GM19395 (cell line): ENCODE data around the gene GRIPAP1.
"Not testable (repeated sequence)": the region's sequence is repeated elsewhere in the genome, so short reads cannot be mapped to it uniquely, and the experiment has no call there.

Experiments
- ATAC-seq: cut with Tn5 transposase; IDR thresholded peaks from one replicate; pipeline ENCODE4 v1.9.1; 2021; ENCODE audit warnings: mild to moderate bottlenecking, moderate library complexity; ENCODE audit not compliant: unreplicated experiment

Gene GRIPAP1

DNA sequence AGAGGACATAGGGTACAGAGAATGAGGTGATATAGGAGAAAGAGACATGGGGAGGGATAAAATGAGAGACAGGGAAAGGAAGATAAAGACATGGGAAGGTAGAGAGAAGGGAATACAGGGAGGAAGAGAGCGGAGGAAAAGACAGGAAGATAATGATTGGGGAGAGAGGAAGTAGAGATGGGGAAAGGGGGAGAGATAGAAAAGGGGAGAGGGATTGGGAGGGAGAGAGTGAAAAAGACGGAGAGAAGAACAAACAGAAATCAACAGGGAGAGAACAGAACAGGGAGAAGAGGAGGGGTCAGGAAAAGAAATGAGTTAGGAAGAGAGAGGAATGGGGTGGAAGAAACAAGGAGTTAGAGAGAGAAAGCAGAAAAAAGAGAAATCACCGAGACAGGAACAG is 4.6 kb downstream of the GRIPAP1 start:
- ATAC-seq, result no peak

DNA sequence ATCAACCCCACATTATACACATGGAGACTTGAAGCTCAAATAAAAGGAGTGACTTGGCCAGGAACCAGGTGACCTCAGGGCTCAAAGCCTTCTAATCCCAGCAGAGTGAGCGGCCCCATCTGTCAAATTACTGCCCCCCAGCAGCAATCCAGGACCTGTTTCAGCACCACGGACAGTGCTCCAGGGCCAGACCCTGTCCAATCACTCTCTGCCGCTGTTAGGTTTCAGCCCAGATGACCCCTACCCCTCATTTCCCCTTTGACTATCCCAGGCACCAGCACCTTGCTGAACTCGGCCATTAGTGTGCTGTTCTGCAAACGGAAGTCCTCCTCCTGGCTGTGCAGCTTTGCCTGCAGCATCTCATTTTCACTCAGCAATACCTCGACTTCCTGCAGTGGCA is 5.1 kb downstream of the GRIPAP1 start:
- ATAC-seq, result no peak

DNA sequence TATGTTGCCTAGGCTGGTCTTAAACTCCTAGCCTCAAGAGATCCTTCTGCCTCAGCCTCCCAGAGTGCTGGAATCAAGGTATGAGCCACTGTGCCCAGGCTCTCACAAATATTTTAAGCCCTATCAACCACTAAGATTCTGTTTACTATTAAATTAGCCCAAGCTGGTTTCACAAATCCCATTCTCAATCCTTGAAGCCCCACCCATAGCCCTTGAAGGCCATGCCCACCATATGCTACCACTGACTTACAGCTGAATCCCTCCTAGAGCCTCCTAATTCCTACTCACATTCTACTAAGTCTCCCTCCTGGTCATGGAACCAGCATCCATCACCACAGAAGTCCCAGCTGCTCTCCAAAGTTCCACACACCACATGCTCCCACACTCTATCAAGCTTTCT is 9.7 kb downstream of the GRIPAP1 start:
- ATAC-seq, result no peak

DNA sequence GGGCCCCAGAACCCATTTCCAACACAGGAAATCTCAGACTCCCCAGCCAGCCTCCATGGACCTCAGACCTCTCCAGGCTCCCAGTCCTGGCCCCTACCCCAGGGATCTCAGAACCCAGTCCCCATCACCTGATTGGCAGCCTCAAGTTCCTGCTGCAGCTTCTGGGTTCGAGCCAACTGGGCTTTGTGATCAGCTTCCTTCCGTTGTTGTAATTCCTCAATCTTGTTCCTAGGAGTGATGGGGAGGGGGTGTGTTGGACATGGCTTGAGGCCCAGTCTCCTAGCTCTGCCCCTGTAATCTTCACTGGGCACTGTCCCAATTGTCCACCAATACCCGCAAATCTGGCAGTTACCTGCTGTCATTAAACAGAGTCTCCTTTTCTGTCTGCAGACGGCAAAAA is 12.6 kb downstream of the GRIPAP1 start:
- no peak for ATAC-seq

DNA sequence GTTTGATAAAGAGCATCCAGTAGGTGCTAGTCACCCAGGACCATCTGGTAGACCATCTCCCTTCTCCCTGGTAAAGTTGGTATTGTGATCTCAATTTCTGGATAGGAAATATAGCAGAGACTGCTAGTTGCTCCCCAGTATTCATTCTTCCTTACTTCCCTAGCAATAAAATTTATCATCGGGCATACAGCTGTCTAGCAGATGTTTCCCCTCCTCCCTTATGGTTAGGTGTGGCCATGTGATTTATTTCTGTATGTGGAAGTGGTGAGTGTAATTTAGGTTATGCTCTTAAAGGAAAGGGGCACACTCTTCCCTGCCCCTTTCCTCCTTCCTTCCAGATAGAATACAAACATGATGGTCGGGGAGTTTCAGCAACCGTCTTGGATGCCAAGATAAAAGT is 18.2 kb downstream of the GRIPAP1 start:
- ATAC-seq, result no peak

DNA sequence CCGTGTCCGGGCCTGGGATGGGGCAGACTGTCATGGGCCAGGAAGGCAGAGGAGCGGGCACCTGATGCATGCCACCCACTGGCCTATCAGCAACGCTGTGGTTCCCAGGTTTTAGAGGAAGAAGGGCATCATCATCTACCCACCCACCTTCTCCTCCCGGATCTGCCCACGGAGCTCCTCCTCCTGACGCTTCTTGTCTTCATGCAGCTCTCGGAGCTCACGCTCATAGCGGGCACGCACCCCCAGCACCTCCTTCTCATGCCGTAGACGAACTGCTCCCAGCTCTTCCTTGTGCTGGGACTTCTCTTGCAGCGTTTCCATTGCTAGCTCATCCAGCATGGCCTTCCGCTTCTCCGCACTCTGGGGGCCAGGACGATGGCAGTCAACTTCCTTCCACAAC is 19.0 kb downstream of the GRIPAP1 start:
- ATAC-seq, result no peak

DNA sequence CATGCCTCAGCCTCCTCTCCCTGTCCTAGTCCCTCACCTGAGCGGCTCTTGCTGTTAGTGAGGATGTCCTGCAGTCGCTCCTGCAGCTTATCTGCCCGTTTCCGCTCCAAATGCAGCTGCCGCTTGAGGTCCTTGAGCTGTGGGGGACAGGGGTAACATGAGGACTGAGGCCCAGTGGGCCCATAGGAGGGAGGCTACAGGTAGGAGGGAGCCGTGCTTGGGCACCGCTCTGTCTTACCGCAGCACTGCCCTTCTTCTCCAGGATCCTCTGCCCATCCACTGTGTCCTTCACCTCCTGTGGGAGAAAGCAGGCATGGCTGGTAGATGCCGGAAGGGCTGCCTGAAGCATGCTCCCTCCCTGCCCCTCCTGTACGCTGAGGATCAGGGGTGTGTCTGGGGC is 20.9 kb downstream of the GRIPAP1 start:
- ATAC-seq, result no peak

DNA sequence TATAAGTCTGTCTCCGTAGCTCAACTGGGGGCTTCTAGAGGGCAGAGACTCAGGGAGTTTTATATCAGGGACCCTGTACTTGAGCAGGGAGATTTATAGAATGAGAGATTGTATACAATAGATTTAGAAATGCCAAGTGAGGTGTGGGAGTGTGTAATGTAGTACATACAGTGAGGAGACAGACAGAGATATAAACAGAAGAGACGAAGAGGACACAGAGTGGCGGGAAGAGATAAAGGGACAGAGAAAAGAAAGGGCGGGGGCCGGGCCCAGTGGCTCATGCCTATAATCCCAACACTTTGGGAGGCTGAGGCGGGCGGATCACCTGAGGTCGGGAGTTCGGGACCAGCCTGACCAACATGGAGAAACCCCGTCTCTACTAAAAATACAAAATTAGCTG is 21.7 kb downstream of the GRIPAP1 start:
- not testable (repeated sequence) for ATAC-seq

DNA sequence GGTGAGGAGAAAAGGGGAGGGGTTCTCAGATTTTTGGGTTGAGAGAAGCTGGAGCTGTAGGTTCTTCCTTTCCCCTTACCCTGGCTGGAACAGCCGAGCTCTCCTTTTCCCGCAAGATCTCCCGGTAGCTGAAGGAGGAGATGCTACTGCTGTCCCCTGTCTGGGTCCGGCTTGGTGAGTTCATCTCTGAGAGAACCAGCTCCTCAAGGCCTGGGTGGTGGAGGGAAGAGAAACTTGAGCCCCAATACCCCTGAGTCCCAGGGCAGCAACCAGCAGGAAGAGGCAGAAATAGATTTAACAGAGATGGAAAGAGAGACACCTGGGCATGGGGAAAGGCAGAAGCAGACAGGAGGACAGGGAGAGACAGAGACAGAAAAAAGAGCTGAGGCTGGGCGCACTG is 23.8 kb downstream of the GRIPAP1 start:
- no peak for ATAC-seq

DNA sequence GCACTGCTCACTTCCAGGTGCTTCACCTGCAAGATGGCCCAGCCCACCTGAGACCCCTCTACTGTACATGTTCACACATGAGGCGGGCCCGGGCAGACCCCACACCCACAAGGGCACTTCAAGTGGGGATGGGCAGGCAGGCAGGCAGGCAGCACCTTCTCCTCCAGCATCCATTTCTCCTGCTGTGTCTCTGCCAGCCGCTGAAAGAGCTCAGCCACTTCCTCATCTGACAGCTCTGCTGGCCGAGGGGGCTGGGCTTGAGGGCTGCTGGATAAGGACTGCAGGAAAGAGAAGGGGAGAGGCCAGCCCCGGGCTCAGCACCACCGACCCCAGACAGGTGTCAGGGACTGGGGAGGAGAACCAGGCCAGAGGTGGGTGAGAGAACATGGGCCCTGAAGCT is 26.0 kb downstream of the GRIPAP1 start:
- no peak for ATAC-seq

DNA sequence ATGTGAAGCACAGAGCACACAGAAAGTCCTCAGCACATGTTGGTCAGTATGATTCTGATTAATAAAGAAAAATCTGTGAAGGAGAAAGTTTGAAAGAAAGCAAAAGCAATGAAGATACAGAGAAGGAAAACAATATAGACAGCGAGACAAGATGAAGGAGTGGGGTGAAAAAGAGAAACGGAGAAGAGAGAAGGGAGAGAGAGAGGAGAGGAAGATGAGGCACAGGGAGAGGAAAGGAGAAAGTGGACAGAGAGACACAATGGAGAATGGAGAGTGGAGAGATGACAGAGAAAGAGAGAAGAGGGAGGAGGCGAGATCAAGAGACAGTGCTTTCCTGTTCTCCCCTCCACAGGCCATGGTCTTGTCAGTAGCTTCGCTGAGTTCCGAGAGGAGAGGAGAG is 26.5 kb downstream of the GRIPAP1 start:
- ATAC-seq, result no peak

DNA sequence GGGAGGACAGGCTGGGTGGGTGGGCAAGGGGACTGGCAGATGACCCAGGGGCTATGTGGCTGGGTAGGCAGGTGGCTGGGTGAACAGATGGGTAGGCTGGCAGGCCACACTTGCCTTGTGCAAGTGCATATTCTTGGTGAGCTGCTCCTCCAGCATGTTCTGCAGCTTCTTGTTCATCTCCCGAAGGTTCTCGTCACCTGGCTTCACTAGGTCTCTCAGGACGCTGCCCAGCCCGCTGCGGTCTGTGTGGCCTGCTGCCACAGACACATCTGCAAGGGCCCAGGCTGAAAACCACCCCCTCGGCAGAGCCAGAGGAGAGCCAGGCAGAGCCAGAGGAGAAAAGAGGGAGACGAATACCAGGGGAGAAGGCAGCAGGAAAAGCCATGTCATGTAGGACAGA is 27.0 kb downstream of the GRIPAP1 start:
- ATAC-seq, result no peak

DNA sequence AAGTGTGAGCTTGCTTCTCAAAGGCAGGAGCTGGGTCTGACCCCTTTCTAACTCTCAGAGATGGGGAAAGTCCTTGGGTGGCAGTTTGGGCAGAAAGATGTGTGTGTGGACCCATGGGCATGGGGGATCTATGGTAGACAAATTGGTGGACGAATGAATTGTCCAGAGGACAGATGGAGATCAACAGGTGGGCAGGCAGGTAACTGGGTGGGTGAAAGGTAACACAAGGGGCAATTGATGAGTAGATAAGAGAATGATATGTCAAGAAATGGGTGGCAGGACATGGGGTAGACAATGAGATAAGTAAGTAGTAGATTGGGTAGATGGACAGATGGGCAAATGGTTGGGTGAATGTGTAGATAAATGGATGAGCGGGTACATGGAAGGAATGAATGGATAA is 27.5 kb downstream of the GRIPAP1 start:
- no peak for ATAC-seq

DNA sequence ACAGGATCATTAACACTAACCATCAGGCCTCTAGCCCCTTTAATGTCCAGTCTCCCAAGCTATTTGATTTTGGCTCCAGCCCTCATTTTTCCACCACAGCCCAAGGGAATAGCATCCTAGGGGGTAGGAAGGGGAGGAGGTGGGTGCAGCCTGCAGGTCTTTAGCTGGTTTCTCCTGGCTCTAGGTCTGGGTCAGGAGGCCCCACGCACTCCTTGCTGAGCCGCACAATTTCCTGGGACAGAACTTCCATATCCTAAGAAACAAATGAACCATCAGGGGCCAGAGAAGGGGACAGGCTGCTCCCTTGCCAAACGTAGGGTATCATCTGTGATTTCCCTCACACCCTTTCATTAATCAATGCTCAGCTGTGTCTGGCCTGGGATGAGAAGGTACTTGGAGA is 28.0 kb downstream of the GRIPAP1 start:
- no peak for ATAC-seq

DNA sequence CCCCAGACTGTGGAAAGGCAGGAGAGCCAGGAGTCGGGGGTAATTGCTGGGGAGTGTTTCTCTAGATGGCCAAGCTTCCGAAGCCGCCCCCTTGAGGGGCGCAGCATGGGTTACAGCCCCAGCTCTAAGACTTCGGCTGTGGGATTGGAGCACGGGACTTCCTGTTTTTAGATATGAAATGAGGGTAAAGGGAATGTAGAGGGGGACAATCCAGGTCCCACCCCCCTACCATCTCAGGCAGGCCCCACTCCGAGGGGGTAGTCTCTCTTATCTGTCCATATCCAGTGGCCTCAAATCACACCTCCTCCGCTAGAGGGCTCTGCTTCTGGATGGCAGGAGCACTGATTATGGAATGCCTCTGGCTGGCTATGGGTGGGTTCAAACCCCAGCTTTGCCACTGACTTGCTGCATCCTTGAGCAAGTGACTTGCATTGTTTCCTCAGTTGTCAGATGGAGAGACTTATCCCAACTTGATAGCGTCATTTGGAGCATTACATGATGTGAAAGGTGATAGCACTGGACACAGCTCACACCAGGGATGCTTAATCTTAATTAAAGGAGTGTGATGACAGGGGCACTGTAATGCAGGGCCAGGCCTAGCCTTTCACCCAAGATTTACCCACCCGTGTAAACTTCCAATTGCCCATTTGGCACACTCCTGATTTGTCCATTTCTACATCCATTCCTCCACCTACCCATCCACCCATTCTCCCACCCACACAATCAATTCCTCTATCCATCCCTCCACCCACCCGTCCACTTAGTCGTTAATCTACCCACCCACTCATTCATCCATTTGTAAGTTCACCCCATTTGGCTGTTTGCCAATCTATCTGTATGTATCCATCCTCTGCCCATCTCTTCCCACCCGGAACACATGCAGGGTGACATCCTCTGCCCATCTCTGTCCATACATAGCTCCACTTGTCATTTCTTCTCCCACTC is 29.6 kb downstream of the GRIPAP1 start:
- peak; percentile 50 for ATAC-seq

DNA sequence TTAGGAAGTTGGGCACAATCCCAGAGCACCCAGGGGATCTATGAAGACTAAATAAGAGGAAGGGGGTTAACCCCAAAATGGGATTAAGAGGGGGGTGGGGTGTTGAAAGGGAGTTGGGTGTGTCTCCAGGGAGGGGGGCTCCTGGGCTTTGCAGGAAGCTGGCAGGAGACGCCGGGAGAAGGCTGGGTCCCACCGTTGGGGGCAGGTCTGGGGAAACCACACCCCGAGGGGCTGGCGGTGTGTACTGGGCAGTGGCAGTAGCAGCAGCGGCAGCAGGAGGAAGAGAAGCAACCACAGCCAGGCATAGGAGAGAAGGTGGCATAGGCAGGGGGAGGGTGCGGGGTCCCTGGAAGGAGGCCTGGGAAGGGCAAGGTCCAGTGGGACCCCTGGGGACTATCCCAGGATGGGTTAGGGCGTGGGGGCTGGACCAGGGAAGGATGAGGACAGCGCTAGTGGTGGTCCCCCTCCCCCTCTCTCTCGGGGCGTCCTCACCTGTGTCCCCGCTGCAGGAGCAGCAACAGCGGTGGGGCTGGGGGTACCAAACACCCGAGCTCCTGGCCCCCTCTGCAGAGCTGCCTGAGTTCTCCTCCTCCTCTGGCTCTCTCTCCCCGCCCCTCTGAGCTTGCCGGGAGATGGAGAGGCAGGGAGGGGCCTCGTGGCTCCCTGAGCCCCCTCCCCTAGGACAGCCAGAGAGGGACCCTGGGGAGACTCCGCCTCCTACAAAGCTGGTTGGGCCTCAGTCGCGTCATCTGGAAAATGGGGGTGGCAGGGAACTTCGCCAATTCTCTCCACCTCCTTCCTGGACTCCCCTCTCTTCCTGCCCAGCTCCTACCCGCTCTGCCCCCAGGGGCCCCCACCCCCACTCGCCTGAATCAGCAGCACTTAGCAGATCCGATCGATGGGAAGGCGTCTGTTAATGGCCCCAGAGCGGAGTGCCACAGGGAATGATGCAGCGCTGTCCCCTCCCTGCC is 30.5 kb downstream of the GRIPAP1 start, which contains the start of gene KCND1:
Gene KCND1, minus strand, starts transcription at position 596 of the 971 bp plus-strand sequence. CDS start 1,573 bp downstream, outside the sequence.
- ATAC-seq, result no peak

DNA sequence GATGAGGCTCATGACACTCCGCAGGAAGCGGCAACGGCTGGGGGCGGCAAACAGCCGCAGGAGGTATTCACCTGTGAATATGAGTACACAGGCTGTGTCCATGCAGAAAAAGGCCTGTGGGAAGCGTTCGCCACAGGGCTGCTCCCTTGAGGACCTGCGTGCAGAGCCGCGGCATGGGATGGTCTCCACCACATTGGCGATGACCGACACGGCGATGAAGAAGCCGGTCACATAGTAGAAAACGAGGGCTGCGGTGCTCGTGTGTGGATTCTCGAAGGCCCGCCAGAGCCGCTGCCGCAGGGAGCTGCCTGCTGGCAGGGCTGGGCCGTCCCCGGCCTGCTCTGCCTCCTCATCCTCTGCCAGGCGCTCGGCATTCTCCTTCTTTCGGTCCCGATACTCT is 32.6 kb downstream of the GRIPAP1 start:
- ATAC-seq, result no peak

DNA sequence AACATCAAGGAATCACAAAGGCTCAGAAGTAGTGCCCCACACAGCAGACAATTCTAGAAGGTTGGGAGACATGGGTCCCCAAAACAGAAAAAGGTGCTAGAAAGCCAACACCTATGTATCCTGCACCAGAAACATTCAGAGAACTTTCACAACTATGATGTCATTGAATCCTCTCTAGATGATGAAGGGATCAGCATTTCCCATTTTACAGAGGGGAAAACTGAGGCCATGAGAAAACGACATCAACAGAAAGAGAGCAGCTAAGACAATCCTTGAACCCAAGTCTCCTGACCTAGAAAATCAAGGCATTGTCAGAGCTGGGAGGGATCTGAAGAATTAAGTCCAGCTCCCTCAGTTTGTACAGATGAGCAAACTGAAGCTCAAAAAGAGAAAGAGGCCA is 33.7 kb downstream of the GRIPAP1 start:
- ATAC-seq, result no peak

DNA sequence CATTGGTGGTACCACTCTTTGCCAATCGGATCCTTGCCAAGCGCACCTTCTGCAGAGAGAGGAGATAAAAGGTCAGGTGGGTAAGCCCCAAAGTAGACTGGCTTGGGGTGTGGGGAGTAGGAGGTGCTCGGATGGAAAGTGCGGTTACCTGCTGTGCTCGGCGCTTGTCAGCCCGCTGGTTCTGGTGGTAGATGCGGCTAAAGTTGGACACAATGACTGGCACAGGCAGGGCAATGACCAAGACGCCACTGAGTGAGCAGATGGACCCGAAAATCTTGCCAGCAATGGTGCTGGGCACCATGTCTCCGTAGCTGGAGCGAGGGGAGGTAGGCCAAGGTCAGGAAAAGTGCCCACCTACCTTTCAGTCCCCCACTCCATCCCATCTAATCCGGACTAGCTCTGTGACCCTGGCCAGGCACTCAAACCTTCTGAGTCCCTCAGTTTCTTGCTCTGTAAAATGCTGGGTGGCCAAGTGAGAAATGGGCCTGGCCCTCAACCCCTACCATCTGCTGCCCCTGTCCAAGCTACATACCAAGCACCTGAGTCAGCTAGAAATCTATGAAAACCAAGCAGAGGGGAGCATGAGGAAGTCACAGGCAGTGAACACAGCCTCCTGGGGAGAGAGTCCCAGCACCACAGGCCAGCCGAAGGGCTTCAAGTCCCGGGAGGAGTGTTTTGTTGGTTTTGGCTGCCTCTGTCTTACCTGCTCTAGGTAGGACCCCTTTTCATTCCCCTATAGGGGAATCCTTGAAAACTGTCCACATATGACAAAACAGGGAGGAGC is 35.1 kb downstream of the GRIPAP1 start:
- no peak for ATAC-seq

DNA sequence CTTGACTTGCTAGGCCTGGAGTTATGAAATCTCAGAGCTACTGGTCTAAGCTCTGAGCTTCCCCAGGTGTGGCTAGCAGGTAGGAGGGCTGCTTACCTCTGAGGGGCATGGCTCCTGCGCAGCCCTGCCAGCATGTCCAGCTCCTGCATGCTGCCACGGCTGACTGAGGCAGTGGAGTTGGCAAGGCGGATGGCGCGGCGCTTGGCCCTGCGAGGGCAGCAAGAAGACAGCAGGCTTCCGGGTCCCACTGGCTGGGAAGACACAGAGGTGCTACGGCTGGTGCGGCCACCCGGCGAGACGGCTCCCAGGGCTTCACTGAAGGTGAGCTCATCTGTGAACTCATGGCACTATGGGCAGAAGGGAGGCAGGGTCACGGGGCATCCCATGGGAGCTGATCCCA is 36.1 kb downstream of the GRIPAP1 start:
- no peak for ATAC-seq

DNA sequence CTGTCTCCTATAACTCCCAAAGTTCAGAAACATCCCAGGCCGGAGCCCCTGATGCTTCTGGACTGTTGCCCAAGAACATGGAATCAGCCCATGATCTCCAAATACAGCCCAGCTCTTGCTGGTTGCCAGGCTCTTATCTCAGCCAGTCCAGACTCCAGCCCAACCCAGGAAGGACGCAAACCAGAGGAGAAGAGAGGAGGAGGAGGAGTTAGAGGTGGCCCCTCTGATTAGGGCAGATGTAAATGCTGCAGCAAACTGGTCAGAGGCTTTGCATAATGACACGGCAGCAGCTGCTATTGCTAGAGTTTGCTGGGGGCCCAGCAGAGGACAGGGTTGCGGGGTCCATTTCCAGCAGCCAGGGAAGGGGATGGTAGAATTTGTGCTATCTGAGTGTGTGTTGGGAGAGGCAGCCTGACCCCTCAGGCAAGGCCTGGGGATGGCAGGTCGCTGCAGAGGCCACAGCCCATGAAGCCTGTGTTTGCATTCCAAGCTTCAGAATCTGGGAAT is 40.4 kb downstream of the GRIPAP1 start:
- ATAC-seq, result no peak
